ENCODE results near the gene SPANXN5. TPM values are rescaled to one million over a fixed set of nuclear protein-coding genes. Genes with fewer than 3 reads are reported as not detected.
"Not testable (repeated sequence)": the region's sequence is repeated elsewhere in the genome, so short reads cannot be mapped to it uniquely, and the experiment has no call there.

The SPANXN5 gene
- total and polyA plus RNA-seq, 2 experiments from 2014 or later = not detected

- Histone ChIP-seq H3K4me1 (ENCODE audit: insufficient read depth) (no peaks in the 10 kb centered on the region), H4K20me1 (ENCODE audit: insufficient read depth) (no peaks in the 10 kb centered on the region)
- WGBS, 2 experiments (ENCODE audit: low coverage in 1 of 2, low lambda C conversion rate in 2 of 2, missing lambda C conversion rate in 2 of 2) = 50 to 56% methylated on average over 9 to 11 of the region's 11 CpGs
Measured at GRCh38 chrX:52821079-52821760, 24.0 kb upstream of the SPANXN5 start.

GRCh38 chrX:52819788-52820187 lies 22.6 kb upstream of the SPANXN5 start:
- in situ Hi-C loops (cut with MboI) = no loop called here

More at GRCh38 chrX:52821079-52821760, 24.0 kb upstream of the SPANXN5 start:
- no peaks in the 10 kb centered on the region for H3K36me3 ChIP-seq (ENCODE audit: low read depth)
- DNase-seq = no peak
- H3K9me3 ChIP-seq (ENCODE audit: low read depth) = no peaks in the 10 kb centered on the region
- no peak overlapping the region for H3K4me2 ChIP-seq (ENCODE audit: unreplicated experiment)
- in situ Hi-C loops (cut with MboI) = no loop called here
- no peak overlapping the region for H3K4me3 ChIP-seq
- no peaks in the 10 kb centered on the region for H3K9me2 ChIP-seq (ENCODE audit: insufficient read depth)
- H3K9ac ChIP-seq = no peak overlapping the region
- no peaks in the 10 kb centered on the region for H3F3A ChIP-seq (ENCODE audit: insufficient read depth)
- H3K79me2 ChIP-seq (ENCODE audit: insufficient read depth) = no peaks in the 10 kb centered on the region
- TF ChIP-seq EZH2phosphoT487 (IDR thresholded peaks at IDR 0.05; ENCODE audit: insufficient read depth, low read depth) (no peak), EZH2 (IDR thresholded peaks at IDR 0.05; ENCODE audit: insufficient read depth, poor library complexity, severe bottlenecking) (no peak)
- no peaks in the 10 kb centered on the region for H3K27me3 ChIP-seq (replicated peaks; ENCODE audit: insufficient read depth)
- H3K27ac ChIP-seq = no peak overlapping the region
- H2AFZ ChIP-seq = no peak overlapping the region

DNA sequence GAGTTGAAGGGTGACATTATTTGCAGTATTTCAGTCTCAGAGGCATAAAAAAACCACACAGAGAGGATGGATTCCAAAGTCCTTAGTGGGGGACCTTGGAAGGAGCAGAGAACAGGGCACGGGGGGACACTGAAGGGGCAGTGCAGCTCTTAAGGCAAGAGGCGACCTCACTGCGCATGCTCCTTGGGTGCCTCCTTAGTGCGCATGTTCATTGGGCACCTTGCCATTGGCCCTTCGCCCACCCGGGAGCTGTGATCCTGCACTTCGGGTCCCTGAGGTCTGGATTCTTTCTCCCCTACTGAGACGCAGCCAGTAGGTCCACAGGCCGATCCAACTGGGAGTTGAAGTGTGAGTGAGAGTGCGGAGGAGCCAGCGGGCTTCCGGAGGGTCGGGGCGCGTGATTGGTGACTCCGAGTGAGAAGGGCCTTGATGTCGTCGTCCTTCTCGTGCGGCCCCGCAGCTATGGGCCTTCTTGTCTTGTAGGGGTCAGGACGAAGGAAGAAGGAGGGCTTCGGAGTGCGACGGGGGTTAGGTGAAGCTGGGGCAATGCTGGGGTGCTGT lies 13.9 kb upstream of the SPANXN5 start, which contains the start of gene XAGE5:
Gene XAGE5, plus strand, starts transcription at position 223 of the 561 bp plus-strand sequence. CDS start 1,280 bp downstream, outside the sequence.
- H3K4me3 ChIP-seq = no peak within 1 kb of the TSS
- H2AFZ ChIP-seq = no peak within 1 kb of the TSS
- in situ Hi-C loops (cut with MboI) = no loop called here
- H3F3A ChIP-seq (ENCODE audit: insufficient read depth) = no peaks in the 10 kb centered on the region
- no peak for TF ChIP-seq EZH2phosphoT487 (IDR thresholded peaks at IDR 0.05; ENCODE audit: insufficient read depth, low read depth)
- H3K36me3 ChIP-seq (ENCODE audit: low read depth) = no peaks in the 10 kb centered on the region
- H3K4me2 ChIP-seq (ENCODE audit: unreplicated experiment) = no peak within 1 kb of the TSS
- H3K9me2 ChIP-seq (ENCODE audit: insufficient read depth) = no peaks in the 10 kb centered on the region
- no peak for DNase-seq
- H3K9ac ChIP-seq = no peak within 1 kb of the TSS
- H4K20me1 ChIP-seq (ENCODE audit: insufficient read depth) = no peaks in the 10 kb centered on the region
- H3K4me1 ChIP-seq (ENCODE audit: insufficient read depth) = no peaks in the 10 kb centered on the region
- H3K9me3 ChIP-seq (ENCODE audit: low read depth) = no peaks in the 10 kb centered on the region
- 63 to 66% methylated on average over 15 to 25 of the region's 25 CpGs for WGBS, 2 experiments (ENCODE audit: low coverage in 1 of 2, low lambda C conversion rate in 2 of 2, missing lambda C conversion rate in 2 of 2)
- H3K27me3 ChIP-seq (replicated peaks; ENCODE audit: insufficient read depth) = no peaks in the 10 kb centered on the region
- H3K27ac ChIP-seq = no peak within 1 kb of the TSS
- H3K79me2 ChIP-seq (ENCODE audit: insufficient read depth) = no peaks in the 10 kb centered on the region

More at GRCh38 chrX:52819788-52820187, 22.6 kb upstream of the SPANXN5 start:
- H3K36me3 ChIP-seq (ENCODE audit: low read depth) = no peaks in the 10 kb centered on the region
- no peak for DNase-seq
- no peaks in the 10 kb centered on the region for H3K9me3 ChIP-seq (ENCODE audit: low read depth)
- no peaks in the 10 kb centered on the region for H3K27me3 ChIP-seq (replicated peaks; ENCODE audit: insufficient read depth)
- no peak overlapping the region for H2AFZ ChIP-seq
- TF ChIP-seq EZH2 (IDR thresholded peaks at IDR 0.05; ENCODE audit: insufficient read depth, poor library complexity, severe bottlenecking) (no peak), EZH2phosphoT487 (IDR thresholded peaks at IDR 0.05; ENCODE audit: insufficient read depth, low read depth) (no peak)
- no peak overlapping the region for H3K9ac ChIP-seq
- H3F3A ChIP-seq (ENCODE audit: insufficient read depth) = no peaks in the 10 kb centered on the region
- no peak overlapping the region for H3K4me2 ChIP-seq (ENCODE audit: unreplicated experiment)
- H3K27ac ChIP-seq = no peak overlapping the region
- H4K20me1 ChIP-seq (ENCODE audit: insufficient read depth) = no peaks in the 10 kb centered on the region
- no peaks in the 10 kb centered on the region for H3K4me1 ChIP-seq (ENCODE audit: insufficient read depth)
- no peaks in the 10 kb centered on the region for H3K79me2 ChIP-seq (ENCODE audit: insufficient read depth)
- 33 to 40% methylated on average over 3 to 4 of the region's 4 CpGs for WGBS, 2 experiments (ENCODE audit: low coverage in 1 of 2, low lambda C conversion rate in 2 of 2, missing lambda C conversion rate in 2 of 2)
- no peaks in the 10 kb centered on the region for H3K9me2 ChIP-seq (ENCODE audit: insufficient read depth)
- H3K4me3 ChIP-seq = no peak overlapping the region

DNA sequence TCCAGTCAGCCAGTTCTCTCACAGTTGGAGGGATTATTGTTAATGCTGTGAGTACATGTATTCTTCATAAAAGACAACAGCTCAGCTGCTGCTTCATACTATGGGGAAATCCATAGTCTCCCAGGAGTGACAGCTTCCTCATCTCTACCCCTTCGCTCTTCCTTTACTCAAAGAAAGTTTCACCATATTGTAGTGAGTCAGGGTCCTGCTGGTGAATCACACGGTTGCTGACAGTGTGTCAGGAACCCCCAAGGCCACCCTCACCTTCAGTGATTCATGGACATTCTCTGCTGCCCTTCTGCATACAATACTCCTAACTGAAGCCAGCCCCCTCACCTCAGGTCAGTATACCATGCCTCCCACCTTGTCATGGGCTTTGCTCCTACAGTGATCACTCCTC lies 7.6 kb upstream of the SPANXN5 start:
- not testable (repeated sequence) for H3K9me2 ChIP-seq (ENCODE audit: insufficient read depth)

DNA sequence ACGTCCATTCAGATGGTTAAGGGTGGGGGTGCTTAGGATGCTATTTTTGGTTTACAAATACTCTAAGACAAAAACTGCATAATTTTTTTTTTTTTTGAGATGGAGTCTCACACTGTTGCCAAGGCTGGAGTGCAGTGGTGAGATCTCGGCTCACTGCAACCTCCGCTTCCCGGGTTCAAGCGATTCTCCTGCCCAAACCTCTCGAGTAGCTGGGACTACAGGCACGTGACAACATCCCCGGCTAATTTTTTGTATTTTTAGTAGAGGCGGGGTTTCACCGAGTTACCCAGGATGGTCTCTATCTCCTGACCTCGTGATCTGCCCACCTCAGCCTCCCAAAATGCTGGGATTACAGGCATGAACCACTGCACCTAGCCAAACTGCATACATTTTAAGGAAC lies 23.7 kb downstream of the SPANXN5 start:
- H2AFZ ChIP-seq; H3K4me1 ChIP-seq (ENCODE audit: insufficient read depth); H3K4me2 ChIP-seq (ENCODE audit: unreplicated experiment); H4K20me1 ChIP-seq (ENCODE audit: insufficient read depth); H3F3A ChIP-seq (ENCODE audit: insufficient read depth); H3K4me3 ChIP-seq; in situ Hi-C loops (cut with MboI); H3K9ac ChIP-seq; H3K9me2 ChIP-seq (ENCODE audit: insufficient read depth); H3K27ac ChIP-seq; H3K27me3 ChIP-seq (replicated peaks; ENCODE audit: insufficient read depth); H3K9me3 ChIP-seq (ENCODE audit: low read depth); H3K79me2 ChIP-seq (ENCODE audit: insufficient read depth); DNase-seq; H3K36me3 ChIP-seq (ENCODE audit: low read depth): not testable (repeated sequence)
- WGBS, 2 experiments (ENCODE audit: low coverage in 1 of 2, low lambda C conversion rate in 2 of 2, missing lambda C conversion rate in 2 of 2) = 47 to 55% methylated on average over 9 to 10 of the region's 11 CpGs

More for the DNA sequence above, 7.6 kb upstream of the SPANXN5 start:
- H3K79me2 ChIP-seq (ENCODE audit: insufficient read depth); H3K9ac ChIP-seq; H3K4me3 ChIP-seq; H4K20me1 ChIP-seq (ENCODE audit: insufficient read depth); in situ Hi-C loops (cut with MboI); H3K4me2 ChIP-seq (ENCODE audit: unreplicated experiment); H3K27me3 ChIP-seq (replicated peaks; ENCODE audit: insufficient read depth); H2AFZ ChIP-seq; DNase-seq; H3F3A ChIP-seq (ENCODE audit: insufficient read depth); H3K4me1 ChIP-seq (ENCODE audit: insufficient read depth); H3K27ac ChIP-seq; H3K36me3 ChIP-seq (ENCODE audit: low read depth); H3K9me3 ChIP-seq (ENCODE audit: low read depth): not testable (repeated sequence)
- WGBS, 2 experiments (ENCODE audit: low coverage in 1 of 2, low lambda C conversion rate in 2 of 2, missing lambda C conversion rate in 2 of 2) = 0 to 36% methylated on average over 1 to 2 of the region's 2 CpGs

DNA sequence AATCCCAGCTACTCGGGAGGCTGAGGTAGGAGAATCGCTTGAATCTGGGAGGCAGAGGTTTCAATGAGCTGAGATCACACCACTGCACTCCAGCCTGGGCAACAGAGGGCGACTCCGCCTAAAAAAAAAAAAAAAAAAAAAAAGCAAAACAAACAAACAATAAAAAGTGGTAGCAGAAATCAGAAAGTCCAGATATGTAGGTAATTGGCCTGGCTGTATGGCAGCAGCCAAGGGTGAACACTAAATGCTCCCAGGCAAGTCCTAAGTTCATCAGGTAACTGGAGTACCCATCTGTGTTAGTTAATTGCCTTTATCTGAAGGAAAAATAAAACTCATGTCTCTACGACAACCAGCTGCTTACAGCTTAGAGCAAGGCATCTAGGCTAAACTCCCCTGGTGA lies 31.2 kb downstream of the SPANXN5 start:
- WGBS, 2 experiments (ENCODE audit: low coverage in 1 of 2, low lambda C conversion rate in 2 of 2, missing lambda C conversion rate in 2 of 2) = 15 to 50% methylated on average over 2 to 3 of the region's 5 CpGs

GRCh38 chrX:52750952-52751351 lies 46.3 kb downstream of the SPANXN5 start, which contains the start of gene SSX2B:
SSX2B (plus strand) TSS chrX:52751252; CDS start chrX:52752681, 1,429 bp downstream.
- H3F3A ChIP-seq (ENCODE audit: insufficient read depth); H3K9me2 ChIP-seq (ENCODE audit: insufficient read depth); H3K4me2 ChIP-seq (ENCODE audit: unreplicated experiment); in situ Hi-C loops (cut with MboI); H3K27me3 ChIP-seq (replicated peaks; ENCODE audit: insufficient read depth); H3K4me1 ChIP-seq (ENCODE audit: insufficient read depth); H3K79me2 ChIP-seq (ENCODE audit: insufficient read depth); H2AFZ ChIP-seq; H3K9me3 ChIP-seq (ENCODE audit: low read depth); H3K4me3 ChIP-seq; H3K36me3 ChIP-seq (ENCODE audit: low read depth); H4K20me1 ChIP-seq (ENCODE audit: insufficient read depth); H3K27ac ChIP-seq; DNase-seq; H3K9ac ChIP-seq: not testable (repeated sequence)
- no CpG with 5 or more reads among the region's 13 CpGs for WGBS, 2 experiments (ENCODE audit: low coverage in 1 of 2, low lambda C conversion rate in 2 of 2, missing lambda C conversion rate in 2 of 2)

More for the DNA sequence above, 31.2 kb downstream of the SPANXN5 start:
- H3K36me3 ChIP-seq (ENCODE audit: low read depth); H3K4me3 ChIP-seq; DNase-seq; H4K20me1 ChIP-seq (ENCODE audit: insufficient read depth); H3K9me3 ChIP-seq (ENCODE audit: low read depth); H3K4me1 ChIP-seq (ENCODE audit: insufficient read depth); H3K79me2 ChIP-seq (ENCODE audit: insufficient read depth); in situ Hi-C loops (cut with MboI); H3K9me2 ChIP-seq (ENCODE audit: insufficient read depth); H3K4me2 ChIP-seq (ENCODE audit: unreplicated experiment); H3K27ac ChIP-seq; H3K9ac ChIP-seq; H2AFZ ChIP-seq; H3K27me3 ChIP-seq (replicated peaks; ENCODE audit: insufficient read depth); H3F3A ChIP-seq (ENCODE audit: insufficient read depth): not testable (repeated sequence)

All from GM23248 (cell line).